ENCODE results near the gene TBX18.

TBX18 gene

DNA sequence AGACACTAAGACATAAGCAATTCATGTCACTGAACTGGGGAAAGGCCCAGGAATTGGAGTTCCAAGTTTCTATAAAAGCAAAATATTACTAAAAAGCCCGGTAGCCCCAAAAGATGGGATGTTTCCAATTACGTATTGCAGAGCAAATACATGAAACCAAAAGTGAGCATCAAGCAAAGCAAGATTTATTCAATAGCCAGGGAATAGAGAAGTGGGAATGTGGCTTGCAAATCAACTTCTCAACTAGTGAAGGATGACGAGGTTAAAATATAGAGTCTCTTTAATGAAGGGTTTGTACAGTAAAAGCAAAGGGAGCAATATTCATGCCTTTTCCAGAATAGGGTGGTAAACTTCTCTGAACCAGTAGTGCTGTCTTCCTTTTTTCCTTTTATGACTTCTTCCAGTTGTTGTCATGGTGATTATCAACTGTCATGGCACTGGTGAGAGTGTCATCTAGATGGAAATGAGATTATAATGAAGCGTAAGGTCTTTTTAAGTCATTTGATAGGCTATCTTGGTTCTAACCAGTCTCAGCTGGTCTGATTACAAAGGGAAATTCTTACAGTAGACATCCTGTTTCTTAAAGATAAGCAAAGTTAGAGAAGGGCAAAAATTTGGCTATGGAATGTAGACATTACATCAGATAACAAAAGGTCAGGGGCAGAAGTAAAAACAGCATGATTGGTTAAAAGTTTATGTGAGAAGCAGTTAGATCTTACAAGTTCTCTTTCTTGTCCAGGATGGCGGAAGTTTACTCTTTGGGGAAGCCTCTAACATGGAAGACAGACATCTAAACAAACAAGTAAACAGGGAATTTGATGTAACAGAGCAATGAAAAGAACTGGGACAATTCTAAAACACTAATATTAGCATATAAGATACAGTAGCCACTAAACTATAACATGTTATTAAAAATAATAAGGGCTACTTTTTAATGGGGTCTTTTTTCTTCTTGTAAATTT lies 96.9 kb downstream of the TBX18 start:
- no peak for DNase-seq

DNA sequence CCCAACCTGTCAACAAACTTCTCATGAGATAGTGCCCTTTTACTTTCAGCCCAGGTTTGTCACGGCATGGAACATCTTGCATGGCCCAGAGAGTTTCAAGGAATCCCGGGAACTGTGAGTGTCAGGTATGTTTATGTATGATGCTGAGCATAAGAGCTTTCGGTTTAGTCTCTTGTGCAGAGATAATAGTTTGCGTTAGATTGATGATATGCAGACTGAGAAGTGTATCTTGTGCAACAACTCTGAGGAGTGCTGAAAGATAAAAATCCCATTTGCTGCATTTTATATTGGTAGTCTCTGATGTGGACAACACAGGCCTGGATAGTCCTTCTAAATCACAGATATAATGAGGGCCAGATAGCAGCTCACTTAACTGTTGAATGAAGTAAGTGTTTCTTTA lies 99.0 kb downstream of the TBX18 start:
- no peak for DNase-seq

DNA sequence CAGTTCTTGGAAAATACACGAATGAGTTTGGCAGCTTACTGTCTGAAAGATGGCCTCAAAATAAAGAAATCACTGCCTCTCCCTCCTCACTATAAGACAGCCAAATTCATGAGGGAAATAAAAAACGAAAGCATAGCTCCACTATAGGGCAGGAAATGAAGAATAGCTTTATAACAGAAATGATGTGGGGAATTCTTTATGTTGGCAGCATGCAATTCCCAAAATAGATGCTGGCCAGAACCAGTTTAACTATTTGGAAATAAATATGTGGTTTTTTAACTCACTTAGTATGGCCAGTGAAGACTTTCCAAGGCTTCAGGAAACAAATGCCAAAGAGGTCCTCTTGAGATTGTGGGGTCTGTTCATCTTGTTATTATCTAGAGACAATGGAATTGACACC lies 100.5 kb downstream of the TBX18 start:
- no peak for DNase-seq

- DNase-seq: no peak
These were observed 106.9 kb downstream of the TBX18 start for GRCh38 chr6:84657486-84657885.

DNA sequence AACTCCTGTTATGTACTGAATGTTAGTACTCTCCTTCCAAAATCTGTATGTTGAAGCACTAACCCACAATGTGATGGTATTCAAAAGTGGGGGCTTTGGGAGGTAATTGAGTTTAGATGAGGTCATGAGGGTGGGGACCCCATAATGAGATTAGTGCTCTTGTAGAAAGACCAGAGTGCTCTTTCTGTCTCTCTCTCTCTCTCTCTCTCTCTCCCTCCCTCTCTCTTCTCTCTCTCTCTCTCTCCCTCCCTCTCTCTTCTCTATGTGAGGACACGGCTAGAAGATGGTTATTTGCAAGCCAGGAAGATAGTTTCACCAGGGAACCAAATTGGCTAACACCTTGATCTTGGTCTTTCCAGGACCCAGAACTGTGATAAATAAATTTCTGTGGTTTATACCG lies 107.4 kb downstream of the TBX18 start:
- no peak for DNase-seq

- no peak for DNase-seq
These were observed 111.3 kb downstream of the TBX18 start for GRCh38 chr6:84653027-84653551.

DNA sequence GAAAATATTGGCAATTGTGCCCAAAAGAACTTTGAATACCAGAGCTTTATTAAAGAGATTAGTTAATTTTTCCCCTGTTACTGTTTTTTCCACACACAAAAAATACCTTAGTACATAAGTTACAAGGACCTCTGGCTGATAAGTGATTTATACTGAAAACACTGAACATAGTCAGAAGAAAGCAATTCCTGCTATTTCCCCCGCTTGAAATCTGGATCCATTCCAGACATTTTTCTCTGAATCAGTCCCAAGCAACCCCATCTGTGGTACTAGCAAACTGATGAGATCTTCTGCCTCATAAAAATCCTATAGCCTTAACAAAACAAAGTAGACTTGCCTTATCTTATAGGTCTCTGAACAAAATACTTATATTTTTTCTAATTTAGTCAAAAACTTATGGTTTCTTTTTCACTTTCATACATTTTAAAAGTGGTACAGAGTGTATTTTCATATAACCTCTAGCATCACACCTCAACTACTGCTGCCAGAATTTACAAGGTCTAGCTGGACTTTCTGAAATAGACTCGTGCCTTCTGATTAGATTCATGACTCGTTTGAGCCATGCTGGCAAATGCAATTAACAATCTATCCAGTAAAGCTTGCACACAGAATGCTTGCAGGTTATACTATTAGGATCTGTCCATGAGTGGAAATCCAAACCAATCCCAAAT lies 111.9 kb downstream of the TBX18 start:
- no peak for DNase-seq

- DNase-seq: no peak
These were observed 112.8 kb downstream of the TBX18 start for GRCh38 chr6:84651583-84651982.

DNA sequence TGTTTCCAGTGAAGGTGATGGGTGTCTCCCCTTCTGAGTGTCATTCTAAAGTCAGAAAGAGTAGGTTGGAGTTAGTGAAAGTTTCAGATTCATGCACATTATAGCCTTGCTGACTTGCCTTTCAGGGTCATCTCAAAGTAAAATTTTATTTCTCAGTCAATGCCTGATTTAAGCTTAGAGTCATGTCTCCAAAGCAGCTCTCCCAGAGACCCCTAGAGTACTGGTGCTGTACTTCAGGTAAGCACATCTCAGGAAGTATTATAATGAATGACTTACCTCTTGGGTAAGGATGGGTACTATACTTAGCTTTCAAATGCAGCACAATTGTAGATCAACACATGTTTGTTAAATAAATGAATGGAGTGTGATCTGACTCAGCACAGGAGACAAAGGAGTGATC lies 116.0 kb downstream of the TBX18 start:
- DNase-seq: no peak

GRCh38 chr6:84645563-84646266 lies 118.7 kb downstream of the TBX18 start:
- no peak for DNase-seq

GRCh38 chr6:84645000-84645399 lies 119.4 kb downstream of the TBX18 start:
- DNase-seq: no peak

- DNase-seq: no peak
These were observed 120.6 kb downstream of the TBX18 start for GRCh38 chr6:84643778-84644177.

DNA sequence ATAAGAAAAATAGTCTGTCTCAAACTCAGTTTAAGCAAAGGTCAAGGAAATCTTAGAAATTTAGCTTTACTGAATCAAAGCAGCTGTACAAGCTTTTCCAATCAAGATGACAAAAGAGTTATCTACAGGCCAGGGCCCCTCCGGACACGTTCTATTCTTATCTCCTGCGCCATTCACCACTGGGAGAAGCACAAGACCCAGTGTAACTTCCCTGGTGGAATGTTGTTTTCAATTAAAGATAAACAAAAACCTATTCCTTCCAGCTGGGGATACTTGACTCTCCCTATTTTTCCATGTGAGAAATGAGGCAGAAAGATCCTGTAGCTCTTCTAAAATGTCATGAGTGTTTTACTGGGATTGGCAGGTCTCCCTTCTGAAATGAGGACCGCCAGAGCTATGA lies 123.3 kb downstream of the TBX18 start:
- no peak for DNase-seq

DNA sequence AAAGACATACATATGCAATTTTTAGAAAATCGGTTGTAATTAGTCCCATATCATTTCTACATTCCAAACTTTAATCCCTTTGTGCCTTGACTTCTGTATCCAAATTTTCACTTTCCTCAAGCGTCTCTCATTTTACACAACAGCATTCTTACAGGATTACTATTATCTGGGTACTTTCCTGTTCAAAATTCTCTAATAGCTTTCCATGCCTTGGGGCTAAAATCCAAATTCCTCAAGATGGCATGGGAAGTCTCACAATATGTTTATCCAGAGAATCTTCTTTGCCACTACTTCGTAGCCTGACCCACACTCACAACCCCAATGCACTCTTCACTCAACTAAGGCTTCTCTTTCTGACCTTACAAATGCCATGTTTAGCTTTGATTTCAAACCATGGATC lies 125.0 kb downstream of the TBX18 start:
- DNase-seq: no peak

GRCh38 chr6:84638286-84638685 lies 126.1 kb downstream of the TBX18 start:
- DNase-seq: no peak
